ENCODE results near the gene ZNF45. TPM values are rescaled to one million over a fixed set of nuclear protein-coding genes. Genes with fewer than 3 reads are reported as not detected.
"Not testable (repeated sequence)": the region's sequence is repeated elsewhere in the genome, so short reads cannot be mapped to it uniquely, and the experiment has no call there.

Gene ZNF45
- total RNA-seq, 2 experiments from 2014 or later, result 7.9 to 8.8 TPM

DNA sequence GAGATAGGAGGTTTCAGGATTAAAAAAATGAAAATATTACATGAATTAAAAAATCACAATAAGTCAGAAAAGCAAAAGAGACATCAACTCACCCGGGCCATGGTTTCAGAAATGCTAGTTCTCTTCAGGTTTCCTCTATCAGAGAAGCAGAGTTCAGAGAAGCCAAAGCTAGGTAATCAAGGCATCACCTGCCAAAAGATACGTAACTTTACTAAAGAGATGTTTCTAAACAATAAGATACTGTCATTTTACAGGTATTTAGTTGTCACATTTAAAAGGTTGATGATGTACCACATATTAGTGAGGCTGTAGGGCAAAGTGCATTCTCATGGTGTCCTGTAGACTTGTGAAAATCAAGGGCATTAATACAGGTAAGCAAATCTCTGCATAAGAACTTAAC is 51.2 kb downstream of the ZNF45 start, which contains the start of gene ZNF404:
Gene ZNF404 (minus strand): TSS at position 101 of the 400 bp plus-strand sequence.
- POLR2A ChIA-PET, result no interaction called here
- Mint-ChIP-seq H3K36me3 (ENCODE audit: low read depth) (peaks cover 45% of the 10 kb centered on the region), H3K4me3 (no peak within 1 kb of the TSS), H3K27ac (no peak within 1 kb of the TSS), H3K9me3 (peaks cover 59% of the 10 kb centered on the region), H3K4me1 (ENCODE audit: low read depth) (no peaks in the 10 kb centered on the region), H3K27me3 (no peaks in the 10 kb centered on the region)
- TF ChIP-seq, protein P1, sequence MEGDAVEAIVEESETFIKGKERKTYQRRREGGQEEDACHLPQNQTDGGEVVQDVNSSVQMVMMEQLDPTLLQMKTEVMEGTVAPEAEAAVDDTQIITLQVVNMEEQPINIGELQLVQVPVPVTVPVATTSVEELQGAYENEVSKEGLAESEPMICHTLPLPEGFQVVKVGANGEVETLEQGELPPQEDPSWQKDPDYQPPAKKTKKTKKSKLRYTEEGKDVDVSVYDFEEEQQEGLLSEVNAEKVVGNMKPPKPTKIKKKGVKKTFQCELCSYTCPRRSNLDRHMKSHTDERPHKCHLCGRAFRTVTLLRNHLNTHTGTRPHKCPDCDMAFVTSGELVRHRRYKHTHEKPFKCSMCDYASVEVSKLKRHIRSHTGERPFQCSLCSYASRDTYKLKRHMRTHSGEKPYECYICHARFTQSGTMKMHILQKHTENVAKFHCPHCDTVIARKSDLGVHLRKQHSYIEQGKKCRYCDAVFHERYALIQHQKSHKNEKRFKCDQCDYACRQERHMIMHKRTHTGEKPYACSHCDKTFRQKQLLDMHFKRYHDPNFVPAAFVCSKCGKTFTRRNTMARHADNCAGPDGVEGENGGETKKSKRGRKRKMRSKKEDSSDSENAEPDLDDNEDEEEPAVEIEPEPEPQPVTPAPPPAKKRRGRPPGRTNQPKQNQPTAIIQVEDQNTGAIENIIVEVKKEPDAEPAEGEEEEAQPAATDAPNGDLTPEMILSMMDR (IDR thresholded peaks at IDR 0.05), result no peak
- intact Hi-C loops (cut with micrococcal nuclease), result no loop called here
- no peak for DNase-seq
- no peak for ATAC-seq
- CTCF ChIA-PET, result no interaction called here

DNA sequence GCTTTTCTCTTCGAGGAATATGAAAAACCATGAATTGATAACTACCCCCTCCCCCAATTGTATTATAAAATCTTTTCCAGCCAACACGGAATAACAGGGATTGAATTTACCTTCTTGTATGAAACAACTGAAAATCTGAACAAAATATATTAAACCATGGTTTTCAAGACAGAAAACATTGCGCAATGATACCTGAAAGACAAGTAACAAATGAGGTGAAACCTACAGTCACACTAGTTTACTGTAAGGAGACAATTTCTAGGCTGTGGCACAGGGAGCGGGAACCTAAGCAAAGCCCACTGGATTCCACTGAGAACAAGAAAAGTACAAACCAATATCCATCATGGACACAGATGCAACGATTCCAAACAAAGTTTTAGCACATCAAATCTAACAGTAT is 54.6 kb downstream of the ZNF45 start:
- TF ChIP-seq, protein P1 (IDR thresholded peaks at IDR 0.05), result no peak
- Mint-ChIP-seq H3K4me3 (no peak overlapping the region), H3K27ac (no peak overlapping the region), H3K9me3 (peaks cover 58% of the 10 kb centered on the region), H3K4me1 (ENCODE audit: low read depth) (no peaks in the 10 kb centered on the region), H3K36me3 (ENCODE audit: low read depth) (peaks cover 55% of the 10 kb centered on the region), H3K27me3 (no peaks in the 10 kb centered on the region)
- DNase-seq (no peak), ATAC-seq (no peak)
- POLR2A ChIA-PET, result interaction anchor here (0.7 kb wide), 1 partner anchor 64 kb away, joined by 3 read pairs; no protein-coding TSS in a partner anchor
- CTCF ChIA-PET, result no interaction called here
- intact Hi-C loops (cut with micrococcal nuclease), result no loop called here

DNA sequence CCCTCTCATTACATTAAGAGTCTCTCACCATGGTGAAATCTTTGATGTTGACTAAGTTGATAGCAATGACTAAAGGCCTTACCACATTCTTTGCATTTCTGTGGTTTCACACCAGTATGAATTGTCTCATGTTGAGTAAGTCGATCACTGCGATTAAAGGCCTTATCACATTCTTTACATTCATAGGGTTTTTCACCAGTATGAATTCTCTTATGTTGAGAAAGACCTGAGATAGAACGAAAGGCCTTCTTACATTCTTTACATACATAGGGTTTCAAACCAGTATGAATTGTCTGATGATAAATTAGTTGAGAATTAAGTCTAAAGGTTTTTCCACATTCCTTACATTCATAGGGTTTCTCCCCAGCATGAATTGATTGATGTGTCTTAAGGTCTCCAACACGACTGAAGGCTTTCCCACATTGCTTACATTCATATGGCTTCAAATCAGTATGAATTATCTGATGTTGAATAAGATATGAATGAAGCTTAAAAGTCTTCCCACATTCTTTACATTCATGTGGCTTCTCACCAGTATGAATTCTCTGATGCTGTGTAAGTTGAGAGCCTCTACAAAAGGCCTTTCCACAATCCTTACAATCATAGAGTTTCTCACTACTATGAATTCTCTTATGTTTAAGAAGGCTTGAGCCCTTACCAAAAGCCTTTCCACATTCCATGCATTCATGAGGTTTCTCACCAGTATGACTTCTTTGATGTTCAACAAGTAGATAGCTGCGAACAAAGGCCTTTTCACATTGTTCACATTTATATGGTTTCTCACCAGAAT is 62.3 kb downstream of the ZNF45 start:
- intact Hi-C loops (cut with micrococcal nuclease), result no loop called here
- H3K27me3 Mint-ChIP-seq, result no peaks in the 10 kb centered on the region
- no peak for ATAC-seq

DNA sequence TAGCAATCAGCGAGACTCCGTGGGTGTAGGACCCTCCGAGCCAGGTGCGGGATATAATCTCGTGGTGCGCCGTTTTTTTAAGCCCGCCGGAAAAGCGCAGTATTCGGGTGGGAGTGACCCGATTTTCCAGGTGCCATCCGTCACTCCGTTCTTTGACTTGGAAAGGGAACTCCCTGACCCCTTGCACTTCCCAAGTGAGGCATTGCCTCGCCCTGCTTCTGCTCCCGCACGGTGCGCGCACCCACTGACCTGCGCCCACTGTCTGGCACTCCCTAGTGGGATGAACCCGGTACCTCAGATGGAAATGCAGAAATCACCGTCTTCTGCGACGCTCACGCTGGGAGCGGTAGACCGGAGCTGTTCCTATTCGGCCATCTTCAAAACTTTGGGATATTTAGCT is 68.2 kb downstream of the ZNF45 start:
- Mint-ChIP-seq H3K36me3 (ENCODE audit: low read depth) (peaks cover 11% of the 10 kb centered on the region), H3K9me3 (peaks cover 39% of the 10 kb centered on the region)
- H3K4me1 Mint-ChIP-seq (ENCODE audit: low read depth); H3K4me3 Mint-ChIP-seq; DNase-seq; POLR2A ChIA-PET; intact Hi-C loops (cut with micrococcal nuclease); CTCF ChIA-PET; H3K27me3 Mint-ChIP-seq; H3K27ac Mint-ChIP-seq; ATAC-seq: not testable (repeated sequence)

More for the DNA sequence above, 62.3 kb downstream of the ZNF45 start:
- POLR2A ChIA-PET, result no interaction called here
- no peak overlapping the region for H3K27ac Mint-ChIP-seq
- TF ChIP-seq, protein P1 (IDR thresholded peaks at IDR 0.05), result no peak
- peaks cover 36% of the 10 kb centered on the region for H3K36me3 Mint-ChIP-seq (ENCODE audit: low read depth)
- CTCF ChIA-PET, result no interaction called here
- no peak for DNase-seq
- H3K9me3 Mint-ChIP-seq, result peaks cover 53% of the 10 kb centered on the region
- H3K4me1 Mint-ChIP-seq (ENCODE audit: low read depth), result no peaks in the 10 kb centered on the region
- no peak overlapping the region for H3K4me3 Mint-ChIP-seq

Other genes starting within 250 kb of the ZNF45 start
- not detected for gene IRGC, start 219.2 kb downstream of the ZNF45 start, total RNA-seq
- gene SMG9, start 180.3 kb downstream of the ZNF45 start, total RNA-seq, result 10 to 100 TPM; 48.9 to 53.1 TPM
- gene KCNN4, start 154.3 kb downstream of the ZNF45 start, total RNA-seq, result 10 to 100 TPM; 49.5 to 49.6 TPM
- under 1 TPM; 0.51 to 0.61 TPM for gene LYPD5, start 132.8 kb downstream of the ZNF45 start, total RNA-seq
- 1 to 10 TPM; 6.6 to 7.2 TPM for gene ZNF283, start 108.0 kb downstream of the ZNF45 start, total RNA-seq
- gene ZNF404, start 51.3 kb downstream of the ZNF45 start, total RNA-seq, result 1 to 10 TPM; 2.1 to 2.7 TPM
- gene ZNF221, start 15.9 kb upstream of the ZNF45 start, total RNA-seq, result 1 to 10 TPM; 1.0 to 1.6 TPM
- 1 to 10 TPM; 2.6 to 2.9 TPM for gene ZNF155, start 48.9 kb upstream of the ZNF45 start, total RNA-seq
- 1 to 10 TPM; 3.4 to 5.6 TPM for gene ZNF230, start 67.7 kb upstream of the ZNF45 start, total RNA-seq
- gene ZNF222, start 90.1 kb upstream of the ZNF45 start, total RNA-seq, result 1 to 10 TPM; 1.5 to 2.3 TPM
- gene ZNF223, start 116.8 kb upstream of the ZNF45 start, total RNA-seq, result 1 to 10 TPM in 1 of 2 experiments, under 1 TPM in 1; 0.67 to 2.2 TPM
- 1 to 10 TPM; 1.7 to 1.9 TPM for gene ZNF284, start 136.9 kb upstream of the ZNF45 start, total RNA-seq
- 10 to 100 TPM; 13.3 to 14.0 TPM for gene ZNF224, start 159.1 kb upstream of the ZNF45 start, total RNA-seq
- 1 to 10 TPM; 3.0 to 4.4 TPM for gene ZNF225, start 178.1 kb upstream of the ZNF45 start, total RNA-seq
- 1 to 10 TPM; 7.2 to 7.4 TPM for gene ZNF234, start 206.3 kb upstream of the ZNF45 start, total RNA-seq
- gene ZNF226, start 229.8 kb upstream of the ZNF45 start, total RNA-seq, result 1 to 10 TPM; 5.9 to 6.7 TPM